ENCODE results near the gene ZCCHC18.

ZCCHC18 gene

DNA sequence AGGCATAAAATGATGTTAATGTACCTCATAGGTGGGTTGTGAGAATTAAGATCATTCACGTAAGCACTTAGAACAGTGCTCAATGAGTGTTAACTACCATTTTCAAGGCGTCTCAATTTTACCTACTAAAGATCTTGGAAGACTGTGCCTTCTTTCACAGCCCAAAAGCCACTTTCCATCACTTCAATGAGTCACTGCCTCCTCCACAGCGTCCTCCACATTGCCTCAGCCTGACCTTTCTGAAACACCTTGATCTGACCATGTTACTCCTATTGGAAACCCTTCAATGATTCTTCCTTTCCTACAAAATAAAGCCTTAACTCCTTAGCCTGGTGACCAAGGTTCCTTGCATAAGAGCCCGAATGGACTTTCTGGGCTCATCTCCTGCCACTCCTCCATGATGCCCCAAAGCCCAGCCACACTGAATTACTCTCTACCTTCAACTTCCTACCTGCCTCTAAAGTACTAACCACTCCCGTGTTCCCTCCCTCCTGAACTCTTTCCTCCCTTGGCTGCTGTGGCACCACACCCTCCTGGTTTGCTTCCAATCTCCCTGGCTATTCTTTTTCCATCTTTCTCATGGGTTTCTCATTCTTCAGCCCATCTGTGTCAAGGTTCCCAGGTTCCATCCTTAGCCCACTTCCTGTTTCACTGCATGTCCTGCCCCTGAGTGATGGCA is 22.4 kb downstream of the ZCCHC18 start:
- no peak for DNase-seq

DNA sequence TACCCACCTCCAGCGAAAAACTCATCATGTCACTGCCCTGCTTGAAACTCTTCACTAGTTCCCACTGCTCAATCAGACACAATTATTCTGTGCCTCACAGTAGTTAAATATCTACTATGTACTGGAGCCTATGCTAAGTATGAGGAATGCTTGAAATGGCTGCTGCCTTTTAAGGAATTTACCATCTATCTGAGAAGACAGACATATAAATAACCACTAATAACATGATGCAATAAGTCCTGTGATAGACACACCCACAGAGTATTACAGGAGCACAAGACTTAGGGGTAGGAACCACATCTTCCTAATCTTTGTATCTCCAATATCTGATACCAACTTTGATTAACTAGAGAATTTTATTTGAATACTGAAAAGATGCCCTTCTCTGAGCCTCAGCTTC is 23.4 kb downstream of the ZCCHC18 start:
- DNase-seq = no peak

DNA sequence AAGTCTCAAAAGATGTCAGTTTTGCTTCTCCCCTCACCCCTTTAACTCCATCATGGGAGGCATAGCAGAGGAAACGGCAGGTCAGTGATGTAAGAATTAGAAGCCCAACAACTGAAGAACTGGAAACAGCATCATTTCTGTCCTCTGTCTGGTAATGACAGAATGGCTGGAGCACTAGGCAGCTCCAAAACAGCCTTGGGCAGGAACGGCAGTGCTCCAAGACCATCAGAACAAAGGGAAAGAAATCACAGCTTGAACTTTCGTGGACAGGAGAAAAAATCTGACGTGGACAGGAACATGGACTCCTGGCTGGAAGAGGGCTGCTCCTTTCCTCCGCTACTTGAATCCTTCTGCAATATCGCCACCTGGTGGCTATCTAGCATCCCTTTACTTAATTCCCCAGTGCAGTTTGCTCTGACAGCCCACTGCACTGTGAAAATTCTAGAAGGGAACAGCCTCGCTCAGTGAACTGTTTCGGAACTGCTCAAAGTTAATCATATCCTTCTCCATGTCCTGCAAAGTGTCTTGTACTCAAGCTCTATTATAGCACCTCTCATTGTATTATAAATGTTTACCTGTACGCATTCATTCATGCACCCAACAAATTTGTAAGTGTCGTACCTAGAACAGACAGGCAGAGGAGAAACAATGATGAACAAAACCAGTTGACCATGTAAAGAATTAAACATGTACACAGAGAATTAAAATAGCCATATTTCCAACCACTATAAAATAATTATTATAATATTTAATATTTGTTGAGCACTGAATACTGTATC is 24.1 kb downstream of the ZCCHC18 start:
- DNase-seq = peak; percentile 60

DNA sequence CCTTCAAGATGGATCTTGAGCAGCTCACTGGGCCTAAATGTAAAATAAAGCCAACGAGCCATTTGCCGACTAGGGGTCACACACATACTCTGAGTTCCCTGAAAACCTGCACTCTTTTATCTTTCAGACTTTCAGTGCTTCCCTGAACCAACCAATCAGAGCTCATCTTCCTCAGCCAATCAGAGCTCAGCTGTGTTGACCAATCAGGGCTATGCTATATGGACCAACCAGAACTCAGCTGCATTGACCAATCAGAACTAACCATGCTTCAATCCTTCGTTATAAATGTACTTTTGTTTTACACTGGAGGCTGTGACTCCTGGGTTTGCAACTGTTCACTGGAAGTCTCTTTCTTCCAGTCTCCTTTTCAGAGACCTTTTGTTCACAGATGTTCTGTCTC is 25.2 kb downstream of the ZCCHC18 start:
- DNase-seq = peak; percentile 1

DNA sequence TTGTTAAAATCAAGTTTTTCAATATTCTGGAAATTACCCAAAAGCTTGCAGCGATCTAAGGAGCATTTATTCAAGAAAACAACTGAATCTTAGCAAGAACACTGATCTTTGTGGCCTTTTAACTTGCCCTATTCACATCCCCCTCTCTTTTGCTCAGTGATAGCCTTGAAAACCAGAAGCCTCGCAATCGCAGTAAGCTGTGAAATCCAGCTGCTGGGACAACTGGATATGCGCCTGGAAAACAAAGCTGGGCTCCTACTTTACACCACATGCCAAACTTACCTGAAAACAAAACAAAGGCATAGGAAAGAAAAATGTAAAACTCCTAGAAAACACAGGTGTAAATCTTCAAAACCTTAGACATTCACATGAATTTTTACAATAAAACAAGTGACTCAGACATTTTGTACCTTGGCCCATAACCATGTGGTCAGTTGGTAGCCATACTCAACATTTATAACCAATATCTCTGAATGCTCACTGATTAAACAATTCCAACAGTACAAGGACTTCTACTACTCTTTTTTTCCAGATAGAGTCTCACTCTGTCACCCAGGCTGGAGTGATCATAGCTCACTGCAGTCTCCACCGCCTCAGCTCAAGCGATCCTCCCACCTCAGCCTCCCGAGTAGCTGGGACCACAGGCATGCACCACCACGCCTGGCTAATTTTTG is 28.9 kb downstream of the ZCCHC18 start:
- no peak for DNase-seq

DNA sequence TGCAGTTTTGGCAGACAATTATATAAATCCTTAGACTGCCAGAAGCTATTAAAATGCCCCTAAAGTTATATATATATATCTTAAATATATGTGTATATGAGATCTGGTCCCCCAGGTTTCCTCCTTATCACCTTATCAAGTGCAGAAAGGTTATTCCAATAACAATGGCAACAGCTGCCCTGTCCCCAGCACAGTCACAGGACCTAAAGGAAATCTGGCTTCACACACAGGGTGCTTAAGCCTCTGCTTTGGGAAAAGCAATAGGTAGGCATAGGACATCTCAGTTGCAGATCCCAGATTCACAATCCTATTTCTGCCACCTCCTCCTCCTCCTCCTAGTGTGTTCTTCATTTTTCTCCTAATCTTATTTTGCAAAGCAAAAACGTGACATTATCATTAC is 38.7 kb downstream of the ZCCHC18 start:
- DNase-seq = no peak

DNA sequence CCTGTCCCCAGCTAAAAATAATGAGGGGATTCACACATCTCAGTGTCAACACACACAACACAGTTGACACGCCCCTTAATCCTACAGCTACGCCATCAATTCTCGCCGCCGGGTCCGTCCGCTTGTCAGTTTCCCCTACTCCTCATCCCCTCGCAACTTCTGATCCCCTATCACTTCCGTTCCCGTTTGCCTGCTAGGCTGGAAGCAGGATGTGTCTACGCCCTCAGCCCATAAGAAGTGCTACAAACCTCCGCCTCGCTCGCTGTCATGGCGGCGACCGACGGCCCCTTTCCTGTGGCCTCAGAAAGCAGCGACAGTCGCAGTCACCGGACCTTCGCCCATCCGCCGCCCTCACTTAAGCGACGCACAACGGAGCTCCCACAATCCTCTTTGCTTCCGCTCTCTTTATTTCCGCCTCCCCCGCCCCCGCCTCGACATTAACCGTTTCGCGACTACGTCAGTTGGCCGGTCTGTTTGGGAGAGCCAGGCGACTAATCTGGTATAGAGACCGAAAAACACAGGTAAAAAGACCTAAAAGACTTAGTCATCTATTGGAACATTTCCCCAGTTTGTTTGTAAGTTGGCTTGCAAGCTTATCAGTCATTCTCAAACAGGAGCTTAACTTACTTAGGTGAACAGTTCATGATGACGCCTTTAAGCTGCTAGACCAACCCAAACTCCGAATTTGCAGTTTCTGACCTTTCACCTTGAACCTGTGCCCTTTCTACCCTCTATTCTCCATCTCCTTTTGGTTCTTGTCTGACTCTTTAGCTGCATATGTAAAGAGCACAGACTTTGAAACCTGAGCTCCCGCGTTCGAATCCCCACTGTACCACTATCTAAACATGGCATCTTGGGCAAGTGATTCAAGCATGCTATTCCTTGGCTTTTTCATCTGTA is 44.6 kb downstream of the ZCCHC18 start, which contains the start of gene SLC25A53:
Gene SLC25A53, minus strand, starts transcription at position 380 of the 900 bp plus-strand sequence. CDS start 51,752 bp downstream, outside the sequence.
- peak; percentile 80 for DNase-seq

Measured in COR-L47 (cell line).